Nephron progenitor cell (in vitro differentiated cells): ENCODE results near the gene PRIM2.
"Not testable (repeated sequence)": the region's sequence is repeated elsewhere in the genome, so short reads cannot be mapped to it uniquely, and the experiment has no call there.

Experiments used
- DNase-seq: peaks from one replicate; pipeline ENCODE4 v3.0.0; 2021
- H3K27ac Mint-ChIP-seq: 2 replicates; pipeline ENCODE4 v1.8.0; 2021; ENCODE audit warnings: mild to moderate bottlenecking, moderate library complexity, mixed read lengths
- H3K27me3 Mint-ChIP-seq: 2 replicates; pipeline ENCODE4 v1.8.0; 2021; ENCODE audit warnings: mild to moderate bottlenecking, low read depth, mixed read lengths; ENCODE audit not compliant: poor library complexity
- H3K36me3 Mint-ChIP-seq: 2 replicates; pipeline ENCODE4 v1.8.0; 2021; ENCODE audit warnings: low read depth, mixed read lengths
- H3K4me1 Mint-ChIP-seq: 2 replicates; pipeline ENCODE4 v1.8.0; 2021; ENCODE audit warnings: mixed read lengths
- H3K4me3 Mint-ChIP-seq: 2 replicates; pipeline ENCODE4 v1.8.0; 2021; ENCODE audit warnings: mild to moderate bottlenecking, moderate library complexity, mixed read lengths
- H3K9me3 Mint-ChIP-seq: 2 replicates; pipeline ENCODE4 v1.8.0; 2021; ENCODE audit warnings: mild to moderate bottlenecking, moderate library complexity, mixed read lengths

PRIM2 gene

GRCh38 chr6:57610612-57611011 is 293.2 kb downstream of the PRIM2 start:
- not testable (repeated sequence) for H3K36me3 Mint-ChIP-seq, H3K27ac Mint-ChIP-seq, H3K9me3 Mint-ChIP-seq, H3K4me3 Mint-ChIP-seq, H3K4me1 Mint-ChIP-seq, H3K27me3 Mint-ChIP-seq, DNase-seq

- H3K27me3 Mint-ChIP-seq, DNase-seq, H3K4me3 Mint-ChIP-seq, H3K4me1 Mint-ChIP-seq, H3K9me3 Mint-ChIP-seq: not testable (repeated sequence)
- H3K36me3 Mint-ChIP-seq, result peaks cover 17% of the 10 kb centered on the region
- peak overlapping the region; percentile 45 for H3K27ac Mint-ChIP-seq
These were observed 301.5 kb downstream of the PRIM2 start for GRCh38 chr6:57618959-57619358.

DNA sequence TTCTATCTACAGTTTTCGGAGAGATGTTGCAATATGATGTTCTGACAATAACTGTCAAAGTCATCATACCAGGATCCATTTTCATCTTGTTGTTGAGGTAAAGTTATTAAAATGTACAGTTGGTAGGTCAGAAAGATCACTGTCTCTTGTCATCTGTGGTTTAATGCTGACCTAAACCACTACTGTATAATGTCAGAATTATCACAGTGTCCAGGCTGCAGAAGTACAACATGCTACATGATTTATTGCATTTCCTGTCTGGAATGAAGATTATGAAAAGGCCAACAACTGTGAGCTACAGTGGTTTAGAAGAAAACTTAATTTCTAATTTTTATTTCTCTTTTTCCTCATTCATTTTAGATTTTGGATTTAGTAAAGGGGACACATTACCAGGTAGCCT is 314.3 kb downstream of the PRIM2 start:
- H3K9me3 Mint-ChIP-seq, H3K4me3 Mint-ChIP-seq, DNase-seq, H3K27me3 Mint-ChIP-seq, H3K27ac Mint-ChIP-seq, H3K4me1 Mint-ChIP-seq: not testable (repeated sequence)
- H3K36me3 Mint-ChIP-seq, result peaks cover 17% of the 10 kb centered on the region

GRCh38 chr6:57658526-57658925 is 341.1 kb downstream of the PRIM2 start:
- DNase-seq, H3K27ac Mint-ChIP-seq, H3K9me3 Mint-ChIP-seq, H3K4me3 Mint-ChIP-seq, H3K27me3 Mint-ChIP-seq, H3K36me3 Mint-ChIP-seq, H3K4me1 Mint-ChIP-seq: not testable (repeated sequence)

DNA sequence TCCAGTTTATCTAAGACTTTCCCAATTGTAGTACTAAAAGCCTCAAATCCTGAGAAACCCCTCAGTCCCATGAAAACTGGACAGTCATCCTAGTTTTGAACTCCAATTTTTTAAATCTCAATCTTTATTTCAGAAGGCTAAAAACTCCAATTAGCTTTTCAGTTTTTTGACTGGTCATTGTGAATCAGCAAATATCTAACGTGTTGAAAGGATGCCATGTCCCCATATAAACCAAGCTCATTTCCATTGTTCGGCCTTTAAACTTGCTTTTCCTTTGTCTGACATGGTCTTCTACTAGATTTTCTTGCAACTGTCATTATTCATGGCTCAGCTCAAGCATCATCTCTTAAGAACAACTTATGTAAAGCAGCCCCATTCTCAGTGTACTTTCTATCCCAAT is 342.4 kb downstream of the PRIM2 start:
- not testable (repeated sequence) for H3K4me3 Mint-ChIP-seq, H3K4me1 Mint-ChIP-seq, DNase-seq, H3K27me3 Mint-ChIP-seq, H3K36me3 Mint-ChIP-seq, H3K27ac Mint-ChIP-seq, H3K9me3 Mint-ChIP-seq

GRCh38 chr6:57660940-57661339 is 343.5 kb downstream of the PRIM2 start:
- not testable (repeated sequence) for H3K27me3 Mint-ChIP-seq, H3K4me1 Mint-ChIP-seq, H3K36me3 Mint-ChIP-seq, H3K27ac Mint-ChIP-seq, DNase-seq, H3K4me3 Mint-ChIP-seq, H3K9me3 Mint-ChIP-seq

DNA sequence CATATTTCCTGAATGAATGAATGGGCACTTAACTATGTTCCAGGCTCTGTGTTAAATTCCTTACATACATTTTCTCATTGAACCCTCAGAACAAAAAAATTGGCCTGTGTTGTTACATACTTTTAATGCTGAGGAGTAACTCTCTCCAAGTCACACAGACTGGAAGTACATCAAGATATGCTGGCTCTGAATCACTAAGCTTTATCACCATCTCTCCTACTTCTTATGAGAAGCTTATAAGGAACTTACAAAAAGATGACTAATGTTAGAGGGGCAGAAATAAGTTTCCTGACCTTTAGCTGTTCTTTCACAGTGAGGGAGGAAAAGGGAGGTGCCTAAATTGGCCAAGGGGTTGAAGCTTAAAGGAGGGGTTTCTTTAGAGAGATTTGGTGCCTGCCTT is 350.7 kb downstream of the PRIM2 start:
- H3K27me3 Mint-ChIP-seq, H3K36me3 Mint-ChIP-seq, H3K9me3 Mint-ChIP-seq, H3K27ac Mint-ChIP-seq, H3K4me3 Mint-ChIP-seq, DNase-seq, H3K4me1 Mint-ChIP-seq: not testable (repeated sequence)

GRCh38 chr6:57671237-57671636 is 353.8 kb downstream of the PRIM2 start:
- H3K27ac Mint-ChIP-seq, H3K27me3 Mint-ChIP-seq, H3K9me3 Mint-ChIP-seq, H3K4me3 Mint-ChIP-seq, H3K36me3 Mint-ChIP-seq, DNase-seq, H3K4me1 Mint-ChIP-seq: not testable (repeated sequence)

DNA sequence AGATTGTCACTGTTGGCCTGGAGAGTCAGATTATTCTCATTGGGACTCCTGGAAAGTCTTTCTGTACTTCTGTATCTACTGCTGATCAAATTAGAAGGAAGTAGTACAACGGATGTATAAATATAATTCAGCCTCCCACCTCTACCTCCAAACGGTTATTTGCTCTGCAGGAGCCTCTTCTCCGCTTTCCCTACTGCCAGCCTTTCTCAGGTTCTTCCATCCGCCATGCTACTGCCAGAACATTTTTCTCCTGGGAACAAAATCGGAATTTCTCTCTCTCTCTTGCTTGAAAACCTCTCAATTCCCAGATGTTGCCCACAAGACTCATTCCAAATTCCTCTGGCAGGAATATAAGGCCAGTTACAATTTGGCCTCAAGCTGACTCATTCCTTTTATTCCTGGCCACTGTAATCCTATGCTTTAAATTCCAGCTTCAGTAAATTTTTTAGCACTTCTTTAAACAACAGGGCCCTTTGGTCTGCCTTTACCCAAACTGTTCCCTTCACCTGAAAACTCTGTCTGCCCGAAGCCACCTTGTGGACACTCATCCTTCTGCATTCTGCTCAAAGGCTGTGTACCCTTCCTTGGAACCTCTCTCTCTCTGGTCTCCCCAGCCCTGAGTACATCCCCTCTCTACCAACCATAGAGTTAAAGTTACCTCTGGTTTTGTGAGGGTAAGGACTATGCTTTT is 354.7 kb downstream of the PRIM2 start:
- DNase-seq, H3K27me3 Mint-ChIP-seq, H3K36me3 Mint-ChIP-seq, H3K4me1 Mint-ChIP-seq, H3K27ac Mint-ChIP-seq, H3K4me3 Mint-ChIP-seq: not testable (repeated sequence)
- peaks cover 12% of the 10 kb centered on the region for H3K9me3 Mint-ChIP-seq

DNA sequence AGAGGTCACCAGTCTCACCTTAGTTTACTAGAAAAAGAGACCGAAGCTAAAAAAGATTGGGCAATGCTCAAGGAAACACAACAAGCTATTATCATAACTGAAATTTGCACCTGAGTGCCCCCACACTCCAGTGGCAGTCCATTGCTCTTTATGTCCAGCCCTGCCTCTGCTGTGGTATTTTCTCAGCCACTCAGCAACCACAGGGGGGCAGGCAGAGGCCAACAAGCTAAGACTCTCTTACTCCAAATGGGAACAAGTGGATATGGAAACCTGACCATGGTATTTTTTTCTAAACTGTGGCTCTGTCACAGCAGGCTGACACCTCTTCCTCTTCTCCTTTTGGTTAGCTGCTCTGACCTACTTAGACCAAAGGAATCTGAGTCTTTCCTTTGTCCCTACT is 355.9 kb downstream of the PRIM2 start:
- peak; percentile 5 for DNase-seq
- H3K27me3 Mint-ChIP-seq, H3K4me1 Mint-ChIP-seq, H3K36me3 Mint-ChIP-seq, H3K4me3 Mint-ChIP-seq, H3K27ac Mint-ChIP-seq: not testable (repeated sequence)
- peaks cover 18% of the 10 kb centered on the region for H3K9me3 Mint-ChIP-seq

DNA sequence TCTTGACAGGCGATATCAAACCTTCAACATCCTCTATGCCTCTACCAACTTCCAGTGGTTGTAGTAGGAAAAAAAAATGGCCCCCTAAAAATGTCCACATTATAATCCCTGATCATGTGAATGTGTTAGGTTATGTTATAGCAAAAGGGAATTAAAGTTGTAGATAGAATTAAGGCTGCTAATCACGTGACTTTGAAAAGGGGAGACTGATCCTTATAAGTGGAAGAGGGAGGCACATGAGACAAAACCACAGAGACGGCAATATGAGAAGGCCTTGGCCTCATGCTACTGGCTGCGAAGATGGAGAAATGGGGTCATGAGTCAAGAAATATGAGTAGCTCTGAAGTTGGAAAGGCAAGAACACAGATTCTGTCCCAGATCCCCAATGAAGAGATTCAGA is 358.0 kb downstream of the PRIM2 start:
- not testable (repeated sequence) for DNase-seq, H3K4me1 Mint-ChIP-seq, H3K4me3 Mint-ChIP-seq, H3K27me3 Mint-ChIP-seq, H3K36me3 Mint-ChIP-seq, H3K27ac Mint-ChIP-seq
- H3K9me3 Mint-ChIP-seq, result peaks cover 22% of the 10 kb centered on the region

DNA sequence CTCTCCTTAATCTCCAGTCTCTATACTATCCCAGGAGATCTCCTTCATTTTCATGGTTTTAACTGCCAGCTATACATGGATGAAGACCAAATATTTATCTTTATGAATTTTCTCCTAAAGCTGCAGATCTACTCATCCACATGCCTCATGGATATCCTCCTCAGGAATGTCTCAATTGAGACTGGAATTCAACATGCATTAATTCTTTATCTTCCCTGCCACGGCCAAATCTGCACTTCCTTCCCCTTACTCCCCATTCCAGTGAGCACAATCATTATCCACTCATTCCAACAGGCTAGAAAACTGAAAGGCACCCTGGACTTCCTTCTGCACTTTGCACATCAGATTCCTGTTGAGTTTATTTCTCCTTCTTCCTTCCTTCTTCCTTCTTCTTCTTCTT is 379.0 kb downstream of the PRIM2 start:
- H3K4me3 Mint-ChIP-seq, H3K27me3 Mint-ChIP-seq, H3K4me1 Mint-ChIP-seq, H3K36me3 Mint-ChIP-seq, DNase-seq, H3K27ac Mint-ChIP-seq: not testable (repeated sequence)
- peaks cover 54% of the 10 kb centered on the region for H3K9me3 Mint-ChIP-seq
